ENCODE data around the gene RNF144B. TPM values are rescaled to one million over a fixed set of nuclear protein-coding genes. Genes with fewer than 3 reads are reported as not detected.

RNF144B gene
- polyA plus RNA-seq, 3 donors, result 25.6 to 31.0 (median 27.9) TPM

DNA sequence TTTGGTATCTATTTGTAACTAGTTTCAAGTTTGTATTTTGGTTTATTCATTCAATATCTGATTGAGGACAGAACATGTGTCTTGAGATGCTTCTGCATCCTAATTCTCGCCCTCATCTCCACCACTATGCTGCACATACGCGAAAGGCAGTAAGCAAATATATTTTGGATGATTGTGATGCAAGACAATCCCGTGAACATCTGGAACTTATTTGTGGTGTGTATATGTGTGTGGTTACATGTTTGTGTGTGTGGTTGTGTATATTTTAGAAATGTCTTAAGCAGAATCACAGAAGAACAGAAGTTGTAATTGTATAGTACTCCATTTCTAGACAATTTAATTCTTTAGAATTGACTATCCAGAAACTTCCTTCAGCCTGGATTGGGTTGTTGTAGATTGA lies 35.1 kb upstream of the RNF144B start:
- no peaks in the 10 kb centered on the region for H3K36me3 ChIP-seq (replicated peaks in 1 of 2; ENCODE audit: control insufficient read depth in 1 of 2, insufficient read depth in 2 of 2, low read length in 2 of 2)

DNA sequence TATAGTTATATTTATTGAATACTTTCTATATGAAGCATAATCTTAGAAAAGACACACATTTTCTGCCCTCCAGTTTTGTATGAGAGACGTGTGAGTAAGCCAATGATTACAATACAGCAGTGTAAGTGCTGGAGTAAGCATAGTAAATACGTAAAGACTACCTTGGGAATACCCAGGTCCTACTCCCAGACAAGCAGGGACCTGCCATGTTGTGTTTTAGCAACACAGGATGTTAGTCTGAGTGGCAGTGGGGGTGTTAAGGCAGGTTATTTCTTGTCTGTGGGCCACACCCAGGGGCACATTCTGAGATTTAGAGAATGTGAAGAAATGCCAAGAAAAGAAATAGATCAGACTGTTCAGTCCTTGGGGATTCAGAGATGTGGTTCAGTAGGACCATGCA lies 34.3 kb upstream of the RNF144B start:
- peaks cover 0 to 2% (median 0%) of the 10 kb centered on the region in 3 donors for H3K27me3 Mint-ChIP-seq (ENCODE audit: low read depth in 3 of 3)
- no peak overlapping the region for H3K27ac ChIP-seq (ENCODE audit: low read depth in 1 of 2, low read length in 2 of 2)
- WGBS (ENCODE audit: insufficient coverage), result no CpG with 5 or more reads among the region's 2 CpGs
- H3K9me3 ChIP-seq (replicated peaks in 1 of 2; ENCODE audit: control insufficient read depth in 1 of 2, insufficient read depth in 1 of 2, low read length in 2 of 2), result no peaks in the 10 kb centered on the region
- no peak overlapping the region for H3K9ac ChIP-seq (ENCODE audit: insufficient read depth, low read length, poor library complexity, severe bottlenecking)
- no peak overlapping the region for H3K4me3 ChIP-seq (replicated peaks in 1 of 3; ENCODE audit: low read depth in 2 of 3, low read length in 3 of 3)
- H3K79me2 ChIP-seq (ENCODE audit: insufficient read depth, low read length), result no peaks in the 10 kb centered on the region
- peaks cover 6 to 13% (median 10%) of the 10 kb centered on the region in 7 donors for H3K9me3 Mint-ChIP-seq
- H3K4me3 Mint-ChIP-seq, result no peak overlapping the region
- H2AFZ ChIP-seq (ENCODE audit: insufficient read depth, low read depth, low read length, poor library complexity, severe bottlenecking), result no peak overlapping the region
- H3K27ac Mint-ChIP-seq, result peak overlapping the region in 1 of 7 donors; percentile 45
- intact Hi-C loops (cut with micrococcal nuclease), result no loop called here
- TF ChIP-seq, protein P1, sequence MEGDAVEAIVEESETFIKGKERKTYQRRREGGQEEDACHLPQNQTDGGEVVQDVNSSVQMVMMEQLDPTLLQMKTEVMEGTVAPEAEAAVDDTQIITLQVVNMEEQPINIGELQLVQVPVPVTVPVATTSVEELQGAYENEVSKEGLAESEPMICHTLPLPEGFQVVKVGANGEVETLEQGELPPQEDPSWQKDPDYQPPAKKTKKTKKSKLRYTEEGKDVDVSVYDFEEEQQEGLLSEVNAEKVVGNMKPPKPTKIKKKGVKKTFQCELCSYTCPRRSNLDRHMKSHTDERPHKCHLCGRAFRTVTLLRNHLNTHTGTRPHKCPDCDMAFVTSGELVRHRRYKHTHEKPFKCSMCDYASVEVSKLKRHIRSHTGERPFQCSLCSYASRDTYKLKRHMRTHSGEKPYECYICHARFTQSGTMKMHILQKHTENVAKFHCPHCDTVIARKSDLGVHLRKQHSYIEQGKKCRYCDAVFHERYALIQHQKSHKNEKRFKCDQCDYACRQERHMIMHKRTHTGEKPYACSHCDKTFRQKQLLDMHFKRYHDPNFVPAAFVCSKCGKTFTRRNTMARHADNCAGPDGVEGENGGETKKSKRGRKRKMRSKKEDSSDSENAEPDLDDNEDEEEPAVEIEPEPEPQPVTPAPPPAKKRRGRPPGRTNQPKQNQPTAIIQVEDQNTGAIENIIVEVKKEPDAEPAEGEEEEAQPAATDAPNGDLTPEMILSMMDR (IDR thresholded peaks at IDR 0.05), result no peak
- H4K20me1 ChIP-seq (ENCODE audit: insufficient read depth, low read length), result no peaks in the 10 kb centered on the region
- peaks cover 0 to 4% of the 10 kb centered on the region in 2 donors for H3K36me3 Mint-ChIP-seq
- H3K4me1 Mint-ChIP-seq, result peaks cover 25% of the 10 kb centered on the region
- peaks cover 16 to 17% of the 10 kb centered on the region in 2 donors for H3K4me1 ChIP-seq (ENCODE audit: control insufficient read depth in 1 of 2, insufficient read depth in 2 of 2, low read length in 2 of 2)
- DNase-seq, result no peak
- H3K27me3 ChIP-seq (ENCODE audit: control insufficient read depth in 2 of 2, insufficient read depth in 2 of 2, low read length in 2 of 2), result no peaks in the 10 kb centered on the region
- H3K36me3 ChIP-seq (replicated peaks in 1 of 2; ENCODE audit: control insufficient read depth in 1 of 2, insufficient read depth in 2 of 2, low read length in 2 of 2), result no peaks in the 10 kb centered on the region
- H3K4me2 ChIP-seq (replicated peaks; ENCODE audit: extremely low read depth, low read length, poor library complexity, severe bottlenecking), result no peak overlapping the region

More for the DNA sequence above, 35.1 kb upstream of the RNF144B start:
- Histone ChIP-seq H3K4me1 (ENCODE audit: control insufficient read depth in 1 of 2, insufficient read depth in 2 of 2, low read length in 2 of 2) (peaks cover 16 to 17% of the 10 kb centered on the region in 2 donors), H3K79me2 (ENCODE audit: insufficient read depth, low read length) (no peaks in the 10 kb centered on the region), H3K9ac (ENCODE audit: insufficient read depth, low read length, poor library complexity, severe bottlenecking) (no peak overlapping the region), H3K4me3 (replicated peaks in 1 of 3; ENCODE audit: low read depth in 2 of 3, low read length in 3 of 3) (no peak overlapping the region), H3K27ac (ENCODE audit: low read depth in 1 of 2, low read length in 2 of 2) (no peak overlapping the region), H4K20me1 (ENCODE audit: insufficient read depth, low read length) (no peaks in the 10 kb centered on the region), H3K4me2 (replicated peaks; ENCODE audit: extremely low read depth, low read length, poor library complexity, severe bottlenecking) (no peak overlapping the region), H3K9me3 (replicated peaks in 1 of 2; ENCODE audit: control insufficient read depth in 1 of 2, insufficient read depth in 1 of 2, low read length in 2 of 2) (no peaks in the 10 kb centered on the region), H2AFZ (ENCODE audit: insufficient read depth, low read depth, low read length, poor library complexity, severe bottlenecking) (no peak overlapping the region), H3K27me3 (ENCODE audit: control insufficient read depth in 2 of 2, insufficient read depth in 2 of 2, low read length in 2 of 2) (no peaks in the 10 kb centered on the region)
- TF ChIP-seq, protein P1 (IDR thresholded peaks at IDR 0.05), result no peak
- Mint-ChIP-seq H3K9me3 (peaks cover 2 to 10% (median 2%) of the 10 kb centered on the region in 7 donors), H3K4me3 (no peak overlapping the region), H3K27me3 (ENCODE audit: low read depth in 3 of 3) (peaks cover 0 to 3% (median 0%) of the 10 kb centered on the region in 3 donors), H3K27ac (no peak overlapping the region), H3K4me1 (peaks cover 25% of the 10 kb centered on the region), H3K36me3 (peaks cover 0 to 2% of the 10 kb centered on the region in 2 donors)
- WGBS (ENCODE audit: insufficient coverage), result no CpG with 5 or more reads among the region's 4 CpGs
- no peak for DNase-seq
- intact Hi-C loops (cut with micrococcal nuclease), result no loop called here
